ENCODE results near the gene EIF3A.

Gene EIF3A

DNA sequence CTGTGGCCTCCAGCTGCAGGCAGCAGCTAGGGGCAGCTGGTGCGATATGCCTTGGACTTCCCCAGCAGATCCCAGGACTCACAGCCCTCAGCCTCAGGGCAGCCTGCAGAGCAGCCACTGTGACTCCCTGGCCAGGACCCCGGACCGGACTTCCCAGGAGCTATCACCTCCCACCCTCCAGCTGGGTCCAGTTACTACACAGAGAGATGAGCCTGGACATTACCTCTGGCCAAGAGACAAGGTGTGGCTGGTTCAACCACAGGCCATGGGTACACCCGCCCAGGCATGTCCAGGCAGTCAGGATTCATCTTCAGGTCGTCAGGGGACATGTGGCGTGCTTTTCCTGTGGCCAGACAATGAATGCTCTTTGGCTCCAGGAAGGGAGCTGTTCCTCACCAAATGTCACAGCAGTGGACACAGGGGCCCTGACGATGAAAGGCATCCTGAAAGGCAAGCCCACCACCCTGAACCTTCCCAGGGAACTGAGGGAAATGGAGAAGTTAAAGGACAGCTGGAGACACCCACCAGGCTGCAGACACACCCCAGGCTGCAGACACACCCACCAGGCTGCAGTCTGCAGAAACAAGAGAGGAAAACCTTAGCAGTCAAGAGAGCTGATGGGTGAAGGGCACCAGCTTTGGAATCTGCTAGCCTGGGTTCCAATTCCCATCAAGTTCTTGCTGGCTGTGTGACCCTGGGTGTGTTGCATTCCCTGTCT, 76.9 kb downstream of the EIF3A start:
- Histone ChIP-seq H3K9me3 (ENCODE audit: control insufficient read depth in 2 of 2, low read length in 2 of 2) (no peaks in the 10 kb centered on the region), H3K9ac (ENCODE audit: low read length in 2 of 2) (no peak overlapping the region), H3K4me3 (ENCODE audit: low read length in 2 of 2) (no peak overlapping the region), H3K4me1 (ENCODE audit: control insufficient read depth, insufficient read depth, low read length) (peaks cover 9% of the 10 kb centered on the region), H3K36me3 (ENCODE audit: control insufficient read depth in 2 of 2, insufficient read depth in 2 of 2, low read length in 2 of 2) (no peaks in the 10 kb centered on the region), H3K27me3 (ENCODE audit: control insufficient read depth in 1 of 2, insufficient read depth in 2 of 2, low read length in 2 of 2) (no peaks in the 10 kb centered on the region), H3K27ac (ENCODE audit: low read length) (no peak overlapping the region)

DNA sequence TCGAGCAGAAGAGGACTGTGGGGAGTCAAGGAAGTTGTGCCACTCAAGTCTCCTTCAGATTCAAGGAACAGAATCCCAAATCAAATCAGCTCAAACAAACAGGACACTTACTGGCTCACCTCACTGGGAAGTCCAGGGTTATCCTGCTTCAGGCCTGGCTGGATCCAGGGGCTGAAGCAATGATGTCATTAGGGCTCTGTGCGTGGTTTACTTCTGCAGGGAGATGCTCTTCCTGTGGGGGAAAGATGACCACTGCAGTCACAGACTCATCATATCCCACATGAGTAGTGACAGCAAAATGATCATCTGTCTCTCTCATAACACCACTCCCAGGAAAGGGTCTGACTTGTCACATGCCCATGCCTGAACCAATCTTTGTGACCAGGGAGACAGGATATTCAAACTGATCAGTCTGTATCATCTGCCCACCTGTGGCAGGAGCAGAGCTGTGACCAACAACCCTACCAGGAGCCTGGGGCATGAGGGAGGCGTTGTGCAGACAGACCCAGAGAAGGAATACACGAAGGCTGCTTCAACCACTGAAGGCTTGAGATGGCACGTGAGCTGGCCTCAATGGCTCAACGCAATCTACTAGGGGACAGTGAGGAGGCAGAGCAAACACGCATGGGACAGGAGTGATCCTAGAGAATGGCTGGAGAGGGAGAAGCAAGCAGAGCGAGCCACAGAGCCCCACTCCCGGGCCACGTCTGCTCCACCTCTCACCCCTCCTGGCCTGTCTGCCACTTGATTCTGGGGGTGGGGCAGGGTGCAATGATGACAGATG, 78.7 kb downstream of the EIF3A start:
- Histone ChIP-seq H3K9me3 (ENCODE audit: control insufficient read depth in 2 of 2, low read length in 2 of 2) (no peaks in the 10 kb centered on the region), H3K27me3 (ENCODE audit: control insufficient read depth in 1 of 2, insufficient read depth in 2 of 2, low read length in 2 of 2) (no peaks in the 10 kb centered on the region), H3K4me1 (ENCODE audit: control insufficient read depth, insufficient read depth, low read length) (peaks cover 8% of the 10 kb centered on the region), H3K9ac (ENCODE audit: low read length in 2 of 2) (no peak overlapping the region), H3K36me3 (ENCODE audit: control insufficient read depth in 2 of 2, insufficient read depth in 2 of 2, low read length in 2 of 2) (no peaks in the 10 kb centered on the region), H3K27ac (ENCODE audit: low read length) (no peak overlapping the region), H3K4me3 (ENCODE audit: low read length in 2 of 2) (no peak overlapping the region)

DNA sequence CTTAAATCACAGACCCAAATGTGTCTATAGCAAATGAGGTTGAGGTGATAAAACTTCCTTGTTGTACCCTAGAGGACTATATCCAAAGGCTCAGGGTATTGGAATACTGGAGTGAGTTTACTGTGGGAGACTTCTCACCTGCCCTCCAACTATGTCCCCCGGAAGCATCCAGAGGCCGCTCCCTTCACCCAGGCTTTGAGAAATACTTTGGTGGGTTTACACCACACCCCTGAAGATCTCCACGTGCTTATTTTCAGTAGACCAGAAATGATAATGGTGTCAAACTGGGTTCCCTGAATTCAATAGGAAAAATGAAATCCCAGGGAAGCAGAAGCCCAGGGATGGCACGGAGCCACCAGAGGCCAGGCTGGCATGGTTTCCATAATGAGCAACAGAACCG, 82.4 kb downstream of the EIF3A start:
- Histone ChIP-seq H3K4me3 (ENCODE audit: low read length in 2 of 2) (no peak overlapping the region), H3K36me3 (ENCODE audit: control insufficient read depth in 2 of 2, insufficient read depth in 2 of 2, low read length in 2 of 2) (no peaks in the 10 kb centered on the region), H3K27ac (ENCODE audit: low read length) (no peak overlapping the region), H3K4me1 (ENCODE audit: control insufficient read depth, insufficient read depth, low read length) (no peaks in the 10 kb centered on the region), H3K27me3 (ENCODE audit: control insufficient read depth in 1 of 2, insufficient read depth in 2 of 2, low read length in 2 of 2) (no peaks in the 10 kb centered on the region), H3K9ac (ENCODE audit: low read length in 2 of 2) (no peak overlapping the region), H3K9me3 (ENCODE audit: control insufficient read depth in 2 of 2, low read length in 2 of 2) (no peaks in the 10 kb centered on the region)

DNA sequence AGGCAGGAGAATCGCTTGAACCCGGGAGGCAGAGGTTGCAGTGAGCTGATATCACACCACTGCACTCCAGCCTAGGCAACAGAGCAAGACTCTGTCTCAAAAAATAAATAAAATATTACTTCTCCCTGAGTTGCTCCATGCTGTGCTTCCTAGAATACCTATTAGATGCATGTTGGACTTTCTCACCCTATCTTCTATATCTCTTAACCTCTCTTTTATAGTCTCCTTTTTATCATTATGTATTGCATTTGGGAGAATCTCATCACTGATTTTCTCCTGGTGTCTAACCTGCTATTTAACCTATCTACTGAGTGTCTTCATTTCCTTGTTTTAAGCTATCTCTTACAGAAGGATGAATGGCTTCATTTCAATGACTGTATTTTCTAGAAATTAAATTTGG, 83.2 kb downstream of the EIF3A start:
- Histone ChIP-seq H3K9me3 (ENCODE audit: control insufficient read depth in 2 of 2, low read length in 2 of 2) (no peaks in the 10 kb centered on the region), H3K4me1 (ENCODE audit: control insufficient read depth, insufficient read depth, low read length) (no peaks in the 10 kb centered on the region), H3K27me3 (ENCODE audit: control insufficient read depth in 1 of 2, insufficient read depth in 2 of 2, low read length in 2 of 2) (no peaks in the 10 kb centered on the region), H3K4me3 (ENCODE audit: low read length in 2 of 2) (no peak overlapping the region), H3K27ac (ENCODE audit: low read length) (no peak overlapping the region), H3K9ac (ENCODE audit: low read length in 2 of 2) (no peak overlapping the region), H3K36me3 (ENCODE audit: control insufficient read depth in 2 of 2, insufficient read depth in 2 of 2, low read length in 2 of 2) (no peaks in the 10 kb centered on the region)

DNA sequence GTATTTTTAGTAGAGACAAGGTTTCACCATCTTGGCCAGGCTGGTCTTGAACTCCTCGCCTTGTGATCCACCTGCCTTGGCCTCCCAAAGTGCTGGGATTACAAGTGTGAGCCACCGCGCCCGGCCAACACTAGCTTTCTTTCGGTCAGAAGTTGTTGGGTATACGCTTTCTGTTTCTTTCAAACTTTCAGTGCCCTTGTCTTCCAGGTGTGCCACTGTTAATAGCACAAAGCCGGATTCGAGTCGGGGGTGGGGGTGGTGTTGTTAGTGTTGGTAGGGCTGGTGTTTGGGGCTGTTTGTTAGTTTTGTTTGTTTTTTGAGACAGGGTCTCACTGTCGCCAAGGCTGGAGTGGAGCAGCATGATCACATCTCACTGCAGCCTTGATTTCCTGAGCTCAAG, 84.9 kb downstream of the EIF3A start:
- Histone ChIP-seq H3K27me3 (ENCODE audit: control insufficient read depth in 1 of 2, insufficient read depth in 2 of 2, low read length in 2 of 2) (no peaks in the 10 kb centered on the region), H3K36me3 (ENCODE audit: control insufficient read depth in 2 of 2, insufficient read depth in 2 of 2, low read length in 2 of 2) (no peaks in the 10 kb centered on the region), H3K9ac (ENCODE audit: low read length in 2 of 2) (no peak overlapping the region), H3K9me3 (ENCODE audit: control insufficient read depth in 2 of 2, low read length in 2 of 2) (no peaks in the 10 kb centered on the region), H3K4me1 (ENCODE audit: control insufficient read depth, insufficient read depth, low read length) (no peaks in the 10 kb centered on the region), H3K4me3 (ENCODE audit: low read length in 2 of 2) (no peak overlapping the region), H3K27ac (ENCODE audit: low read length) (no peak overlapping the region)

DNA sequence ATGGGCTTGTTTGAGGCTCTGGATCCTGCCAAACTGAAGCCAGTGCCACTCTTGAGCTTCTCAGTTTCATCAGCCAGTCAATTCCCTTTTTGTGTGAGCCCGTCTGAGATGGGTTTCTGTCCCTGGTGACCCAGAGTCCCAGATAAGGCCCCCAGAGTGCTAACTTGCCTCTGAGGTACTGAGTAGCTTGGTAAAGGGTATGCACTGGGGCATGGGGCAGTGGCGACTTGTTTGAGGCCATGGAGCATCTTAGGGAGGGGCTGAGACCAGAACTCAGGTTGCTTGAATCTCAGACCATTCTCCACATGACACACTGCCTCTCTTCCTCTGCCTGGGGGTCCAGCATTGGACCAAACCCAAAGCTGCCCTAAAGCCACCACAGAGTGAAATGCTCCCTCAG, 86.3 kb downstream of the EIF3A start:
- no peaks in the 10 kb centered on the region for H3K4me1 ChIP-seq (ENCODE audit: control insufficient read depth, insufficient read depth, low read length)
- H3K9me3 ChIP-seq (ENCODE audit: control insufficient read depth in 2 of 2, low read length in 2 of 2): no peaks in the 10 kb centered on the region
- no peak overlapping the region for H3K9ac ChIP-seq (ENCODE audit: low read length in 2 of 2)
- H3K27me3 ChIP-seq (ENCODE audit: control insufficient read depth in 1 of 2, insufficient read depth in 2 of 2, low read length in 2 of 2): no peaks in the 10 kb centered on the region
- H3K27ac ChIP-seq (ENCODE audit: low read length): no peak overlapping the region
- no peak overlapping the region for H3K4me3 ChIP-seq (ENCODE audit: low read length in 2 of 2)
- H3K36me3 ChIP-seq (ENCODE audit: control insufficient read depth in 2 of 2, insufficient read depth in 2 of 2, low read length in 2 of 2): no peaks in the 10 kb centered on the region

DNA sequence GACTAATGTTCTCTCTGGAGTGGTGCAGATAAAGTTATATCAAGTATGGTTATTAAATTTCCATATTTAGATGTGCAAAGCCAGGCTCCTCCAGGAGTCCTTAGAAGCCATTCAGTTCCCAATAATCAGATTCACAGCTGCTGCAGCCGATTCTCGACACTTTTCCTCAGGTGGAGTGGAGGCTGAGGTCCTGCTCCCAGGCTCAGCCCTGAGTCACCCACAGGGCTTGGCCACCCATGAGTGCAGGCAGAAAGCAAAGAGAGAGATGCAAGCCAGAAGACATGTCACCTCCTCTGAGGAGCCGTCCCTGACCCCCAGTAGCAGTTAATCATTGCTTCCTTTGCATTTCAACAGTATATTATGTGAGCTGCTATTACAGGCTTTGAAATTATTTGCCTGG, 87.4 kb downstream of the EIF3A start:
- Histone ChIP-seq H3K9ac (ENCODE audit: low read length in 2 of 2) (no peak overlapping the region), H3K4me1 (ENCODE audit: control insufficient read depth, insufficient read depth, low read length) (no peaks in the 10 kb centered on the region), H3K36me3 (ENCODE audit: control insufficient read depth in 2 of 2, insufficient read depth in 2 of 2, low read length in 2 of 2) (no peaks in the 10 kb centered on the region), H3K9me3 (ENCODE audit: control insufficient read depth in 2 of 2, low read length in 2 of 2) (peaks cover 0 to 3% of the 10 kb centered on the region in 2 donors), H3K27ac (ENCODE audit: low read length) (no peak overlapping the region), H3K27me3 (ENCODE audit: control insufficient read depth in 1 of 2, insufficient read depth in 2 of 2, low read length in 2 of 2) (no peaks in the 10 kb centered on the region), H3K4me3 (ENCODE audit: low read length in 2 of 2) (no peak overlapping the region)

DNA sequence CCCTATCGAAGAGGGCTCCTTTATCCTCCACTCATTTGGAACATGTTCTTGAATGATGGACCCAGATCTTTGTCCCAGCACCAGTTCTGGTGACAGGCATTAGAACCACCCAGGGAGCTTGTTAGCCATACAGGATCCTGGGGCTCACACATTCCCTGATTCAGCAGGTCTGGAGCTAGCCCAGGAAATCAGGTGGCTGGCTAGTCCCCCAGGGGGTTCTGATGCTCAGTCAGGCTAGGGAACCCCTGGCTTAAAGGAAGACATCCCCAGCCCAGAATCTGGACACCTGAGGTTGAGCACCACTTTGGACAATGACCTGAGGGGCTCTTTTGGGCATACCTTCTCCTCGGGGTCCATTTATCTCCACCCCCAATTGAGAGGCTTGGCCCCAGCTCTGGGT, 88.1 kb downstream of the EIF3A start:
- Histone ChIP-seq H3K27ac (ENCODE audit: low read length) (no peak overlapping the region), H3K36me3 (ENCODE audit: control insufficient read depth in 2 of 2, insufficient read depth in 2 of 2, low read length in 2 of 2) (no peaks in the 10 kb centered on the region), H3K9ac (ENCODE audit: low read length in 2 of 2) (no peak overlapping the region), H3K9me3 (ENCODE audit: control insufficient read depth in 2 of 2, low read length in 2 of 2) (peaks cover 0 to 3% of the 10 kb centered on the region in 2 donors), H3K4me3 (ENCODE audit: low read length in 2 of 2) (no peak overlapping the region), H3K27me3 (ENCODE audit: control insufficient read depth in 1 of 2, insufficient read depth in 2 of 2, low read length in 2 of 2) (no peaks in the 10 kb centered on the region), H3K4me1 (ENCODE audit: control insufficient read depth, insufficient read depth, low read length) (no peaks in the 10 kb centered on the region)

DNA sequence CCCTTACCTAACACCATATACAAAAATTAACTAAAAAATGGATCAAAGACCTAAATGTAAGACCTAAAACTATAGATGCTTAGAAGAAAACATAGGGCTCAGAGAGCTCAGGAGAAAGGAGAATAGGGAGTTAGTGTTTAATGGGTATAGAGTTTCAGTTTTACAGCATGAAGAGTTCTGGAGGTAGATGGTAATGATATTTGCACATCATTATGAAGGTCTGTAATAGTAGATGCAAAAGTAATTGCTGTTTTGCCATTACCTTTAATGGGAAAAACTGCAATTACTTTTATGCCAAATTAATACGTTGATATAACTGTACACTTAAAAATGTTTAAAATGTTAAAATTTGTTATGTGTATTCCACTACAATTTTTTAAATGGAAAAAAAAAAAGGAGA, 90.3 kb downstream of the EIF3A start:
- no peaks in the 10 kb centered on the region for H3K27me3 ChIP-seq (ENCODE audit: control insufficient read depth in 1 of 2, insufficient read depth in 2 of 2, low read length in 2 of 2)
- no peak overlapping the region for H3K27ac ChIP-seq (ENCODE audit: low read length)
- no peak overlapping the region for H3K4me3 ChIP-seq (ENCODE audit: low read length in 2 of 2)
- H3K9ac ChIP-seq (ENCODE audit: low read length in 2 of 2): no peak overlapping the region
- peaks cover 3 to 6% of the 10 kb centered on the region in 2 donors for H3K9me3 ChIP-seq (ENCODE audit: control insufficient read depth in 2 of 2, low read length in 2 of 2)
- no peaks in the 10 kb centered on the region for H3K4me1 ChIP-seq (ENCODE audit: control insufficient read depth, insufficient read depth, low read length)
- no peaks in the 10 kb centered on the region for H3K36me3 ChIP-seq (ENCODE audit: control insufficient read depth in 2 of 2, insufficient read depth in 2 of 2, low read length in 2 of 2)

DNA sequence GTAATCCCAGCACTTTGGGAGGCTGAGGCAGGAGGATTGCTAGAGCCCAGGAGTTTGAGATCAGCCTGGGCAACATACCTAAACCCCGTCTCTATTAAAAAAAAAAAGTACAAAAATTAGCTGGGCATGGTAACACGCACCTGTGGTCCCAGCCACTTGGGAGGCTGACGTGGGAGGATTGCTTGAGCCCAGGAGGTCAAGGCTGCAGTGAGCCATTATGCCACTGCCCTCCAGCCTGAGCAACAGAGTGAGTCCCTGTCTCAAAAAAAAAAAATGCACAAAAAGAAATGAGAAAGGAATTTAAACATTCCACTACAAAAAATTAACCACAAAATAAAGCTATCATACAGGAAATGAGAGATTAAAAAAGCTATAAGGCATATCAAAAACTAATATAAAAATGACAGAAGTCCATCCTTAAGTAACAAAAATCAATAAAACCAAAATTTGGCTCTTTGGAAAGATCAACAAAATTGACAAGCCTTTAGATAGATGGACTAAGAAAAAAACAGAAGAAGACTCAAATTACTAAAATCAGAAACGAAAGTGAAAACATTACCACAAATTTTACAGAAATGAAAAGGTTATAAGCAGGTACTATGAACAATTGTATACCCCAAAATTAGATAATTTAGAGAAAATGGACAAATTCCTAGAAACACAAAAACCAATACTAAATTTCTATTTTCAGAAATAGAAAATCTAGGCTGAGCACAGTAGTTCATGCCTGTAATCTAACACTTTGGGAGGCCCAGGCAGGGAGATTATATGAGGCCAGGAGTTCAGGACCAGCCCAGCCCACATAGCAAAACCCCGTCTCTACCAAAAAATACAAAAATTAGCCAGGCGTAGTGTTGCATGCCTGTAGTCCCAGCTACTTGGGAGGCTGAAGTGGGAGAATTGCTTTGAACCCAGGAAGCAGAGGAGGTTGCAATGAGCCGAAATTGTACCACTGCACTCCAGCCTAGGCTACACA, 93.5 kb downstream of the EIF3A start:
- no peaks in the 10 kb centered on the region for H3K27me3 ChIP-seq (ENCODE audit: control insufficient read depth in 1 of 2, insufficient read depth in 2 of 2, low read length in 2 of 2)
- no peak overlapping the region for H3K9ac ChIP-seq (ENCODE audit: low read length in 2 of 2)
- H3K4me3 ChIP-seq (ENCODE audit: low read length in 2 of 2): no peak overlapping the region
- no peaks in the 10 kb centered on the region for H3K36me3 ChIP-seq (ENCODE audit: control insufficient read depth in 2 of 2, insufficient read depth in 2 of 2, low read length in 2 of 2)
- H3K9me3 ChIP-seq (ENCODE audit: control insufficient read depth in 2 of 2, low read length in 2 of 2): peaks cover 3 to 6% of the 10 kb centered on the region in 2 donors
- H3K4me1 ChIP-seq (ENCODE audit: control insufficient read depth, insufficient read depth, low read length): no peaks in the 10 kb centered on the region
- no peak overlapping the region for H3K27ac ChIP-seq (ENCODE audit: low read length)
